H1 (cell line): Measurements from ENCODE around the gene PPP2R3A.

Source experiments
- EP300 ChIP-seq, 2 experiments: IDR thresholded peaks; 1 replicate in 1 of 2; 2 replicates in 1 of 2; pipeline ENCODE4 v1.6.1; 2011 to 2012; ENCODE audit warnings: low read depth in 2 of 2, low read length in 2 of 2, mild to moderate bottlenecking in 2 of 2, borderline replicate concordance in 1 of 2, inconsistent platforms in 1 of 2, moderate library complexity in 1 of 2
- POLR2A ChIP-seq, 2 experiments: IDR thresholded peaks; 1 replicate in 1 of 2; 2 replicates in 1 of 2; pipeline ENCODE4 v1.6.1; 2011; ENCODE audit warnings: low read depth in 2 of 2, low read length in 2 of 2, mild to moderate bottlenecking in 2 of 2; ENCODE audit errors: control extremely low read depth in 1 of 2
- SRF ChIP-seq: IDR thresholded peaks from 2 replicates; pipeline ENCODE4 v1.6.1; 2011; ENCODE audit warnings: mild to moderate bottlenecking, low read depth, low read length, moderate library complexity

GRCh38 chr3:135982922-135983581 lies 17.5 kb downstream of the PPP2R3A start:
- TF ChIP-seq POLR2A (IDR thresholded peaks at IDR 0.05; ENCODE audit: control extremely low read depth in 1 of 2, low read depth in 2 of 2, low read length in 2 of 2) (no peak), EP300 (IDR thresholded peaks at IDR 0.05; ENCODE audit: borderline replicate concordance in 1 of 2, low read depth in 2 of 2, low read length in 2 of 2) (no peak), SRF (no peak)
